WTC11 (cell line): Measurements from ENCODE around the gene PRRC2C. TPM values are rescaled to one million over a fixed set of nuclear protein-coding genes. Genes with fewer than 3 reads are reported as not detected.

Source experiments
- ATAC-seq: fragments of 200-7000 bp; cut with Tn5 transposase; 2 replicates; pipeline ENCODE4 v1.10.0; 2021; ENCODE audit warnings: mild to moderate bottlenecking, moderate library complexity
- CTCF ChIA-PET: fragments of 300-600 bp; sonication (Branson Sonifier 250); formaldehyde crosslinking; loops from one replicate; lab custom pipeline; 2021; ENCODE audit warnings: antibody characterized with exemption; lab: Charles Lee
- POLR2A ChIA-PET: fragments of 350-600 bp; sonication (Branson Sonifier 250); formaldehyde crosslinking; loops from one replicate; lab custom pipeline; 2021; ENCODE audit warnings: antibody characterized with exemption; lab: Charles Lee
- DNase-seq: peaks from one replicate; pipeline ENCODE4 v3.0.0; 2021; ENCODE audit warnings: low spot score
- H3K27ac Mint-ChIP-seq: 2 replicates; pipeline ENCODE4 v1.8.0; 2021; ENCODE audit warnings: mixed read lengths
- H3K27me3 Mint-ChIP-seq: 2 replicates; pipeline ENCODE4 v1.8.0; 2021; ENCODE audit warnings: low read depth, mild to moderate bottlenecking, moderate library complexity, mixed read lengths
- H3K36me3 Mint-ChIP-seq: 2 replicates; pipeline ENCODE4 v1.8.0; 2021; ENCODE audit warnings: mixed read lengths
- H3K4me1 Mint-ChIP-seq: 2 replicates; pipeline ENCODE4 v1.8.0; 2022; ENCODE audit warnings: mixed read lengths
- H3K4me3 Mint-ChIP-seq: 2 replicates; pipeline ENCODE4 v1.8.0; 2021; ENCODE audit warnings: mild to moderate bottlenecking, moderate library complexity, mixed read lengths
- H3K9me3 Mint-ChIP-seq: 2 replicates; pipeline ENCODE4 v1.8.0; 2021; ENCODE audit warnings: mixed read lengths
- ATF2 ChIP-seq: sonication (generic); formaldehyde crosslinking; IDR thresholded peaks from 2 replicates; pipeline ENCODE4 v1.8.1; 2022; ENCODE audit warnings: low read depth, missing genetic modification reagents, borderline replicate concordance
- ATF3 ChIP-seq: sonication (generic); formaldehyde crosslinking; conservative IDR thresholded peaks from 2 replicates; pipeline ENCODE4 v1.8.1; 2022; ENCODE audit warnings: mild to moderate bottlenecking, missing genetic modification reagents
- ATF6 ChIP-seq: sonication (generic); formaldehyde crosslinking; IDR thresholded peaks from 2 replicates; pipeline ENCODE4 v1.8.1; 2023; ENCODE audit warnings: mild to moderate bottlenecking, missing genetic modification reagents
- CTCF ChIP-seq: fragments of 200-600 bp; IDR thresholded peaks from 2 replicates; pipeline ENCODE4 v1.8.0; 2022; ENCODE audit warnings: antibody characterized with exemption
- ESRRA ChIP-seq: sonication (generic); formaldehyde crosslinking; IDR thresholded peaks from 2 replicates; pipeline ENCODE4 v1.8.1; 2022; ENCODE audit warnings: mild to moderate bottlenecking, missing genetic modification reagents, borderline replicate concordance
- GRHL2 ChIP-seq: fragments of 250-450 bp; sonication (Bioruptor Pico); IDR thresholded peaks from 2 replicates; pipeline ENCODE4 v1.8.0; 2022; ENCODE audit warnings: mild to moderate bottlenecking, moderate library complexity; ENCODE audit not compliant: insufficient replicate concordance, severe bottlenecking
- HMGA2 ChIP-seq: fragments of 250-450 bp; sonication (Bioruptor Pico); IDR thresholded peaks from 2 replicates; pipeline ENCODE4 v1.4.0; 2021; ENCODE audit warnings: mild to moderate bottlenecking, moderate library complexity
- JUN ChIP-seq: sonication (generic); formaldehyde crosslinking; IDR thresholded peaks from 2 replicates; pipeline ENCODE4 v1.8.0; 2023; ENCODE audit warnings: mild to moderate bottlenecking, missing genetic modification reagents
- NFATC4 ChIP-seq: fragments of 250-450 bp; sonication (Bioruptor Pico); IDR thresholded peaks from 2 replicates; pipeline ENCODE4 v1.9.0; 2021; ENCODE audit warnings: mild to moderate bottlenecking
- NFE2L1 ChIP-seq: sonication (generic); formaldehyde crosslinking; IDR thresholded peaks from 2 replicates; pipeline ENCODE4 v1.8.1; 2023; ENCODE audit warnings: missing genetic modification reagents
- NFYB ChIP-seq: sonication (generic); formaldehyde crosslinking; conservative IDR thresholded peaks from 2 replicates; pipeline ENCODE4 v1.8.0; 2022; ENCODE audit warnings: low read depth, missing genetic modification reagents
- PREB ChIP-seq: sonication (generic); formaldehyde crosslinking; IDR thresholded peaks from 2 replicates; pipeline ENCODE4 v1.8.1; 2022; ENCODE audit warnings: mild to moderate bottlenecking, missing genetic modification reagents, moderate library complexity, borderline replicate concordance
- SP1 ChIP-seq: sonication (generic); formaldehyde crosslinking; conservative IDR thresholded peaks from 2 replicates; pipeline ENCODE4 v1.8.1; 2022; ENCODE audit warnings: missing genetic modification reagents
- TEAD4 ChIP-seq: sonication (generic); formaldehyde crosslinking; IDR thresholded peaks from 2 replicates; pipeline ENCODE4 v1.8.0; 2022; ENCODE audit warnings: mild to moderate bottlenecking, missing genetic modification reagents
- ZNF219 ChIP-seq: sonication (generic); formaldehyde crosslinking; IDR thresholded peaks from 2 replicates; pipeline ENCODE4 v1.8.0; 2023; ENCODE audit warnings: missing genetic modification reagents, mild to moderate bottlenecking, borderline replicate concordance
- ZNF281 ChIP-seq: sonication (generic); formaldehyde crosslinking; IDR thresholded peaks from 2 replicates; pipeline ENCODE4 v1.8.0; 2023; ENCODE audit warnings: mild to moderate bottlenecking, missing genetic modification reagents
- ZNF416 ChIP-seq: fragments of 250-450 bp; sonication (Bioruptor Pico); IDR thresholded peaks from 2 replicates; pipeline ENCODE4 v1.9.0; 2021; ENCODE audit warnings: mild to moderate bottlenecking, inconsistent platforms
- ZNF423 ChIP-seq: fragments of 250-450 bp; sonication (Bioruptor Pico); IDR thresholded peaks from 2 replicates; pipeline ENCODE4 v2.1.2; 2022; ENCODE audit warnings: mild to moderate bottlenecking, moderate library complexity
- ZNF671 ChIP-seq: fragments of 250-450 bp; sonication (Bioruptor Pico); IDR thresholded peaks from 2 replicates; pipeline ENCODE4 v1.8.0; 2021; ENCODE audit warnings: mild to moderate bottlenecking
- total RNA-seq: library from RNA; stranded (reverse); gene quantifications from 3 replicates; pipeline ENCODE4 v1.2.3, GENCODE V29; 2021

The PRRC2C gene
- total RNA-seq, 1 experiment from 2014 or later, result 236 TPM

- TF ChIP-seq GRHL2 (no peak), ATF2 (no peak), ATF6 (CRISPR knock-in tag) (no peak), ZNF281 (CRISPR knock-in tag) (no peak), ATF3 (no peak), ESRRA (CRISPR knock-in tag) (no peak), CTCF (no peak), ZNF423 (CRISPR knock-in tag) (no peak), NFATC4 (CRISPR knock-in tag) (no peak), ZNF416 (CRISPR knock-in tag) (no peak), ZNF219 (CRISPR knock-in tag) (no peak), TEAD4 (no peak), JUN (CRISPR knock-in tag) (no peak), SP1 (CRISPR knock-in tag) (no peak), ZNF671 (CRISPR knock-in tag) (no peak), NFYB (CRISPR knock-in tag) (no peak), PREB (CRISPR knock-in tag) (no peak), HMGA2 (CRISPR knock-in tag) (no peak), NFE2L1 (CRISPR knock-in tag) (no peak)
- peaks cover 71% of the 10 kb centered on the region for H3K36me3 Mint-ChIP-seq
- no peak overlapping the region for H3K4me3 Mint-ChIP-seq
- ATAC-seq (no peak), DNase-seq (no peak)
- POLR2A ChIA-PET, result no interaction called here
- no peaks in the 10 kb centered on the region for H3K27me3 Mint-ChIP-seq
- CTCF ChIA-PET, result no interaction called here
- no peaks in the 10 kb centered on the region for H3K4me1 Mint-ChIP-seq
- H3K27ac Mint-ChIP-seq, result no peak overlapping the region
- no peaks in the 10 kb centered on the region for H3K9me3 Mint-ChIP-seq
Observed at GRCh38 chr1:171581766-171582165, 96.4 kb downstream of the PRRC2C start.
